ENCODE data around the gene KLHL9. TPM values are rescaled to one million over a fixed set of nuclear protein-coding genes. Genes with fewer than 3 reads are reported as not detected.

KLHL9 gene
- total RNA-seq, 1 donor from 2014 or later: 12.0 TPM

- peaks cover 16% of the 10 kb centered on the region for H3K4me1 ChIP-seq
- DNase-seq: no peak
- no peaks in the 10 kb centered on the region for H3K9me3 ChIP-seq (replicated peaks)
- no peak overlapping the region for H3K4me3 ChIP-seq
- intact Hi-C loops (cut with micrococcal nuclease): no loop called here
- no peak for TF ChIP-seq CTCF (IDR thresholded peaks at IDR 0.05; ENCODE audit: borderline replicate concordance)
- no peaks in the 10 kb centered on the region for H3K27me3 ChIP-seq (ENCODE audit: low read depth)
- H3K36me3 ChIP-seq: no peaks in the 10 kb centered on the region
- H3K27ac ChIP-seq (replicated peaks): no peak overlapping the region
These were observed 21.1 kb downstream of the KLHL9 start for GRCh38 chr9:21314152-21314551.

- H3K9me3 ChIP-seq (replicated peaks): no peaks in the 10 kb centered on the region
- peaks cover 6% of the 10 kb centered on the region for H3K4me1 ChIP-seq
- no peak overlapping the region for H3K27ac ChIP-seq (replicated peaks)
- H3K27me3 ChIP-seq (ENCODE audit: low read depth): peaks cover 12% of the 10 kb centered on the region
- no peak for DNase-seq
- H3K4me3 ChIP-seq: no peak overlapping the region
- no peak for TF ChIP-seq CTCF (IDR thresholded peaks at IDR 0.05; ENCODE audit: borderline replicate concordance)
- intact Hi-C loops (cut with micrococcal nuclease): no loop called here
- no peaks in the 10 kb centered on the region for H3K36me3 ChIP-seq
These were observed 23.3 kb downstream of the KLHL9 start for GRCh38 chr9:21311889-21312288.

GRCh38 chr9:21305213-21305612 lies 30.0 kb downstream of the KLHL9 start, which contains the start of gene IFNA5:
Gene IFNA5, minus strand, starts transcription at chr9:21305313. Its CDS starts 57 bp downstream, at chr9:21305256.
- no peak for DNase-seq
- Histone ChIP-seq H3K36me3 (no peaks in the 10 kb centered on the region), H3K4me3 (no peak within 1 kb of the TSS), H3K4me1 (no peaks in the 10 kb centered on the region), H3K9me3 (replicated peaks) (no peaks in the 10 kb centered on the region), H3K27me3 (ENCODE audit: low read depth) (peaks cover 30% of the 10 kb centered on the region), H3K27ac (replicated peaks) (no peak within 1 kb of the TSS)
- no peak for TF ChIP-seq CTCF (IDR thresholded peaks at IDR 0.05; ENCODE audit: borderline replicate concordance)
- intact Hi-C loops (cut with micrococcal nuclease): no loop called here

- H3K4me1 ChIP-seq: no peaks in the 10 kb centered on the region
- no peak for TF ChIP-seq CTCF (IDR thresholded peaks at IDR 0.05; ENCODE audit: borderline replicate concordance)
- intact Hi-C loops (cut with micrococcal nuclease): no loop called here
- no peak for DNase-seq
- H3K27me3 ChIP-seq (ENCODE audit: low read depth): peaks cover 11% of the 10 kb centered on the region
- H3K9me3 ChIP-seq (replicated peaks): peaks cover 5% of the 10 kb centered on the region
- no peak overlapping the region for H3K27ac ChIP-seq (replicated peaks)
- H3K4me3 ChIP-seq: no peak overlapping the region
- no peaks in the 10 kb centered on the region for H3K36me3 ChIP-seq
These were observed 39.2 kb downstream of the KLHL9 start for GRCh38 chr9:21295992-21296391.

GRCh38 chr9:21294904-21295538 lies 40.2 kb downstream of the KLHL9 start:
- Histone ChIP-seq H3K27ac (replicated peaks) (no peak overlapping the region), H3K4me3 (no peak overlapping the region), H3K4me1 (no peaks in the 10 kb centered on the region), H3K9me3 (replicated peaks) (peaks cover 5% of the 10 kb centered on the region), H3K27me3 (ENCODE audit: low read depth) (peaks cover 11% of the 10 kb centered on the region), H3K36me3 (no peaks in the 10 kb centered on the region)
- no peak for TF ChIP-seq CTCF (IDR thresholded peaks at IDR 0.05; ENCODE audit: borderline replicate concordance)
- DNase-seq: no peak
- intact Hi-C loops (cut with micrococcal nuclease): no loop called here
